Medulla oblongata (tissue), 1 donor: Measurements from ENCODE around the gene TBC1D1.

ENCODE experiments used
- DNase-seq: peaks from one replicate; pipeline ENCODE4 v3.0.0-alpha.2; 2015; ENCODE audit errors: extremely low spot score

Gene TBC1D1

DNA sequence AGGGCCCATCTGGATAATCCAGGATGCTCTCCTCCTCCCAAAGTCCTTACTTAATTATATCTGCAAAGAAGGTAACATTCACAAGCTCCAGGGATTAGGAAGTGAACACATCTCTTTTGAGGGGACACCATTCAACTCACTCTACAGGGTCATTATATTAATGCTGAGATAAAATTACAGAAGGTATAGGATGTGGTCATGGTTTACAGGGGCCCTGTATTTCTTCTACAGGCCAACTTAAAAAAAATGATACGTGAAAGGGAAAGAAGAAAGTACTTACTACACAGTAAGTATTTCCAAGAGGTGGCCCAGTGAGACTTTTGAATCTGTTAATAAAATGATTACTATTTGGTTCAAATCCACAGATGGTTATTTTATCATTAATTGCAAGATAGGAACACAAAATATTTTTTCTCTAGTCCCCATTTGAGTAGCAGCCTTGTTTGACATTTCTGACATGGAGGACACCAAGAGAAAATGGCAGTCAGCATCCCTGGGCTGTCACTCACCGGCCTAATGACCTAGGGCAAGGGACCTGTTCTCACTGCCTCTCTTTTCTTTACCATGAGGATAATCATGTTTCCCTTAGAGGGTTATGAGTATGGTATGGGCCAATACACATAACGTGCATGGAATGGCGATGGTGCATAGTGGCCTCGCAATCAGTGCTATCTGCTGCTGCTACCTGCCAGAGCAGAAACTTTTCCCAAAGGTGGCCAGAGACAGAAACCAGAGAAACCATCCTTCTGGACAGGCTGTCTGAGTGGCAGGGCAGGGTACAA lies 209.8 kb downstream of the TBC1D1 start:
- no peak for DNase-seq

- DNase-seq, result no peak
Measured at GRCh38 chr4:38101563-38101962, 210.7 kb downstream of the TBC1D1 start.

DNA sequence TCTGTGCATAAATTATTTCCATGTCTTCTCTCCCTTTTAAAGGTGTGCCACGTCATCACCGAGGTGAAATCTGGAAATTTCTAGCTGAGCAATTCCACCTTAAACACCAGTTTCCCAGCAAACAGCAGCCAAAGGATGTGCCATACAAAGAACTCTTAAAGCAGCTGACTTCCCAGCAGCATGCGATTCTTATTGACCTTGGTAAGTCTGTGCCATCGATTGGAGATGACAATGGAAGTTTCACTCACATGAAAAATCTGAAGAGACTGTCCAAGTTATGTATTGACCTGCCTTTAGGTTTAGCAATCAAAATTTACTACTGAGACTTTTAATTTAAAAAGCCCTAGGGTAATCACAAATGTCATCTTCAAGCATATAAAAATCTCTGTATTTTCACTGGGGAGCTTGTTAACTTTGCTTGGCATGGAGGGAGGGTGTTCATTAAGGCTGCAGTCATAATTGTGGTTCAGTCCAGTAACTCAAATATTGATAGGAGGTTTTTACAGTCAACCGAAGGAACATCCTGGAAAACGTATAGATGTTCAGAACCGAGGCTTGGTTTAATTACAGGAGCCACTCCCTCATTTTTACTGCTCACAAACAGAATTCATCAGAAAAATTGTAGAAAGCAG lies 212.2 kb downstream of the TBC1D1 start:
- no peak for DNase-seq

GRCh38 chr4:38105475-38106220 lies 214.8 kb downstream of the TBC1D1 start:
- DNase-seq, result no peak

DNA sequence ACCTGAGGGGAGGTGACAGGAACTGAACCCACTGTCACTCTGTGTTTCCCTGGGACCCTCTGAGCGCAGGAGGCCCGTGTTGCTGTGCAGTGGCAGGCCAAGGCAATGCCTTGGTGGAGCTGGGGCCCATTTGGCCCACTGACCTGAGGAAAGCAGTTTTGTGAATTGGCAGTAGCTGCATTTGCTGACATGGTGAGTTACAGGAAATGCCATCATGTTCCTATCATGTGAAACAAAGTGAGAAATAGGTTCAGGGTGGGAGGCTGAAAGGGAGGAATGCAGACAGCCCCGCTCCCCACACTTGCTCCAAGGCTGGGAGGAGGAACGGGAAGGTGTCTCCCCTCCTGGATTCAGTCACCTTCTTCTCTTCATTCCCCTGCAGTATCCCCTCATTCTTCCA lies 215.4 kb downstream of the TBC1D1 start:
- no peak for DNase-seq

- DNase-seq, result no peak
Measured at GRCh38 chr4:38106886-38107514, 216.1 kb downstream of the TBC1D1 start.

DNA sequence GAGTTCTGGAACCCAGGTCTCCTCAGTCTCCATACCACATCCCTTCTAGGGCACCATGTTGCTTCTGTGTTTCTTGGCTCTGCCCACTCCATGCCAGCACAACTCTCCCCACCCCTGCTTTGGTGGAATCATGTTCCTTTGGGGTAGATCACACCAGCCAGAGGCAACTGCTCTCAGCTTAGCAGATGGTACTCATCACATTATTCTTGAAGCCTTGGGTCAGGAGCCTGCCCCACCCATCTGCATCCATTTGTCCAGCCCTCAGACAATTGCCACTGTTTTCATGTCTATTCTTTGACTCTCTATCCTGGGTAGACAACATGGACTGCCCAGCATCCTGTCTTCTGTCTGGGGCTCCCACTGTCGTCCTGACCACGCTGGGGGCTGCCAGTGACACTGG lies 216.9 kb downstream of the TBC1D1 start:
- DNase-seq, result no peak

DNA sequence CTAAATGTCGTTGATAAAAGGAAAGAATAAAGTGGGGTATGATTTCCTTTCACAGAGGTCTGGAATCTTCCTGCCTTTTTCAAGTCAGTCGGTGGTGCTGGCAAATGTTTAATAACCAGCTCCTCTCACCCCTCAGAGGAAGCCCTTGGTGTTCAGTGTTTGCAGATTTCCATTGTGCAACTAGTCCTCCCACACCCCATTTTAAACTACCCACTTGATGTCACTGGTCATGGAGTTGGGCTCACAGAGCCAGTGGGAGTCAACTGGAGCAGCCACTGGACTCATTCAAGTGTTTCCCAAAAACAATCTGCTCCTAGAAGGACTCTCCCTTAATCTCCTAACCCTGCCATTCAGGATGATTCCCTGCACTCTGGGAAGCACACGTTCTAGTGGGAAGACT lies 218.5 kb downstream of the TBC1D1 start:
- DNase-seq, result no peak

- no peak for DNase-seq
Measured at GRCh38 chr4:38109896-38110295, 219.0 kb downstream of the TBC1D1 start.

- DNase-seq, result no peak
Measured at GRCh38 chr4:38111024-38111423, 220.1 kb downstream of the TBC1D1 start.

- no peak for DNase-seq
Measured at GRCh38 chr4:38111717-38112116, 220.8 kb downstream of the TBC1D1 start.

- DNase-seq, result no peak
Measured at GRCh38 chr4:38113132-38113531, 222.2 kb downstream of the TBC1D1 start.

DNA sequence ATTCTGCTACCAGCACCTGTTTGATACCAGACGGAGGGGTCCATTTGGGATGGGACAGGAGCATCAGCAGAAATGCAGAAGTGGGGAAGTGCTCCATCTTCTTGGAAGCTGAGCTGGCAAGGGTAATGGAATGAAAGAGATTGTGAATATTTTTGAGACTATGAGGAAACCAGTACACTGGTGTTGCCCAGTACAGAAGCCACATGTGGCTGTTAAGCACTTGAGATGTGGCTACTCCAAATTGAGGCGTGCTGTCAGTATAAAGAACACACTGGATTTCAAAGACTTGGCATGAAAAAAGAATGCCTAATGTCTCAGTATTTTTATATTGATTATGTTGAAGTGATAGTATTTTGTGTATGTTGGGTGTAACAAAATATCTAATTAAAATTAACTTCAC lies 222.7 kb downstream of the TBC1D1 start:
- no peak for DNase-seq

DNA sequence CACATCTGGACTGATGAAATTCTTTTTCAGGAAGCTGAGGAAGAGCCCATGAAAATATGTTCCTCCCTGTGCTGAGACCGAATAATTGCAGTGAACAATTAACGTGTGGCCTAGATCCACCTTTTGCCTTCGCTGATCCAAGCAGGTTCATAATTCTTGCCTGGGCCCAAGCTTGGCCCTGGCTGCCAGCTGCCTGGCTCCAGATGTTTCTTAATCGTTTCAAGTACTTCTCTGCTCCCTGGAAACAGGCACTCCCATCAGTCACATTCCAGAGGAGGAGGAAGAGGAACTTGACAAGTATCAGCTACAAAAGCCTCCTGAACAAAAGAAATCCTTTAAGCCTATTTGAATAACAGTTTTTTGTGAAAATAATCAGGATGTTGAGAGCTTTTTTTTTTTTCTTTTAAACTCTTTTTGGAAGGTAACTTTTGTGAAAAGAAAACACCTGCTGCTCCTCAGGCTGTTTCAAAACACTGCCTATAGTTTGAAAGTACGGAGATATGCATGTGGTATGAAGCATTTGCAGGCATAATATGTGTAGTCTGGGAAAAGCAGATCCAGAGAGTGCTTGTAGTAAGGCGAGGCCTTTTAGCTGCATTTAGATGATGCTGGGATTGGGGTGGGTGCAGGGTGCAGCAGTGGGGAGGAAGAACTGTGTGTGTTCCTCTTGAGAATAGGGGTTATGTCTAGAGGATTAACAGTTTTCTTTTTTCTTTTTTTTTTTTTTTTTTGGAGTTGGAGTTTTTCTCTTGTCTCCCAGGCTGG lies 223.7 kb downstream of the TBC1D1 start:
- peak; percentile 39 for DNase-seq

DNA sequence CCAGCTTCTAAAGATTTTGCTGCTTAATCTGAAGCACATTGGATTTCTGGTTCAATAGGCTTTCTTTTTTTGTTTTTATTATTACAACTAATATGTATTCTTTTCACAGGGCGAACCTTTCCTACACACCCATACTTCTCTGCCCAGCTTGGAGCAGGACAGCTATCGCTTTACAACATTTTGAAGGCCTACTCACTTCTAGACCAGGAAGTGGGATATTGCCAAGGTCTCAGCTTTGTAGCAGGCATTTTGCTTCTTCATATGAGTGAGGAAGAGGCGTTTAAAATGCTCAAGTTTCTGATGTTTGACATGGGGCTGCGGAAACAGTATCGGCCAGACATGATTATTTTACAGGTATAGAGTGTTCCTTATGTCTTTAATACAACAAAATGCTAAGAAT lies 224.7 kb downstream of the TBC1D1 start:
- DNase-seq, result no peak

DNA sequence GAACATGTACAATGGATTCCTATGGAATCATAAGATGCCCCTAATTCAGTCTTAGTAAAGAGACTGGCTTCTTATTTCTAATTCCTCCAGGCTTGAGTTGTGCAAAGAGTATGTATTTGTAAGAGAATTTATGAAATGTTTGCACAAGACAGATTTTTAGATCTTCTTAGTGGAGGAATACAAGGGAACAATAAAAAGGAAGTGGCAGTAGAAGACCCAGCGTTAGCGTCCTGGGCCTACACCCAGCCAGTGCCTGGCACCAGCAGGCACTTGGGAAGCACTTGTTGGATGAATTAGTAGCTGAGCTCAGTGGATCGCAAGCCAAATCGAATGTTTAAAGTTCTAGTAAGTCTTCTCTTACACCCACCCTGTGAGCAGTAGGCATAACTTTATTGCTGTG lies 226.7 kb downstream of the TBC1D1 start:
- peak; percentile 40 for DNase-seq

GRCh38 chr4:38119668-38120385 lies 228.9 kb downstream of the TBC1D1 start:
- no peak for DNase-seq

- no peak for DNase-seq
Measured at GRCh38 chr4:38120772-38121171, 229.9 kb downstream of the TBC1D1 start.

- DNase-seq, result no peak
Measured at GRCh38 chr4:38122060-38122459, 231.2 kb downstream of the TBC1D1 start.

DNA sequence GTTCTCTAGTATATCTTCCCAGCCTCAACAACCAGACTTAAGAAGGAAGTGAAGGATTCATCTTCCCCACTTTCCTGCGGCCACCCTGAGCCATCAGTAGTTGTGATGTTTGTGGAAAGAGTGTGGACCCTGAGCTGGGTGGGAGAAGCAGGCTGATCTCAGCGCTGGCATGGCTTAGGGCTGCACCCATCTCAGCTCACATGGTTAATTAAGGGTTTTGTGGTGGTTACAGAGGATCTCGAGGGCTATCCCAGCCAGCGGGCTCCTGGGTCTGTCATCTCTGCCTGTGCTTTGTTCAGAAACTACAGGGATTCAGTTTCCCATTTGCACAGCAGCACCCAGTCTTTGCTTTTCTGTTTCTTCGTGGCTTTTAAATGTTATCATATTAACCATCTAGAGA lies 232.7 kb downstream of the TBC1D1 start:
- DNase-seq, result no peak

DNA sequence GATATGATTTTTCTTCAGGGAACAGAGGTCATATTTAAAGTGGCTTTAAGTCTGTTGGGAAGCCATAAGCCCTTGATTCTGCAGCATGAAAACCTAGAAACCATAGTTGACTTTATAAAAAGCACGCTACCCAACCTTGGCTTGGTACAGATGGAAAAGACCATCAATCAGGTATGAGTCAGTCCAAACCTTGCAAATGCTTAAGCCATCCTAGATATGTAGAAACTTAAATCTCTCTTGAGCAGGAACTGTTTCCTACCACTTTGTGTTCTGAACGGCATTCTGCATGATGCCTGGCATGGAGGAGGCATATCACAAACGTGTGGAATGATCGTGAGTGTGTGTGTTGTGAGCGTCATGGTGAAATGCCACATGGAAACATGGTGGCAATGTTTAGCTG lies 234.1 kb downstream of the TBC1D1 start:
- DNase-seq, result no peak
